ENCODE measurements around the gene SLC22A23.

The SLC22A23 gene

GRCh38 chr6:3389390-3390167 is 67.3 kb downstream of the SLC22A23 start:
- peaks cover 19% of the 10 kb centered on the region for H3K4me1 ChIP-seq (ENCODE audit: control insufficient read depth, insufficient read depth, low read length)
- H3K9me3 ChIP-seq (ENCODE audit: control insufficient read depth, insufficient read depth, low read depth, low read length), result no peaks in the 10 kb centered on the region
- H3K36me3 ChIP-seq (ENCODE audit: control insufficient read depth in 2 of 2, insufficient read depth in 1 of 2, low read length in 2 of 2), result no peaks in the 10 kb centered on the region
- CTCF ChIA-PET, result interaction anchor here (1.1 kb wide), 1 partner anchor 9 kb away, joined by 3 read pairs; no protein-coding TSS in a partner anchor
- POLR2A ChIA-PET, result no interaction called here
- H3K27ac ChIP-seq (ENCODE audit: extremely low read depth, low read depth, low read length), result no peak overlapping the region
- H3K4me3 ChIP-seq (ENCODE audit: low read depth, low read length), result no peak overlapping the region
- TF ChIP-seq ZFHX2 (tag by site-specific recombination; conservative IDR thresholded peaks at IDR 0.05) (no peak), ZSCAN30 (tag by site-specific recombination; IDR thresholded peaks at IDR 0.05) (no peak)
- TF ChIP-seq, protein P1, sequence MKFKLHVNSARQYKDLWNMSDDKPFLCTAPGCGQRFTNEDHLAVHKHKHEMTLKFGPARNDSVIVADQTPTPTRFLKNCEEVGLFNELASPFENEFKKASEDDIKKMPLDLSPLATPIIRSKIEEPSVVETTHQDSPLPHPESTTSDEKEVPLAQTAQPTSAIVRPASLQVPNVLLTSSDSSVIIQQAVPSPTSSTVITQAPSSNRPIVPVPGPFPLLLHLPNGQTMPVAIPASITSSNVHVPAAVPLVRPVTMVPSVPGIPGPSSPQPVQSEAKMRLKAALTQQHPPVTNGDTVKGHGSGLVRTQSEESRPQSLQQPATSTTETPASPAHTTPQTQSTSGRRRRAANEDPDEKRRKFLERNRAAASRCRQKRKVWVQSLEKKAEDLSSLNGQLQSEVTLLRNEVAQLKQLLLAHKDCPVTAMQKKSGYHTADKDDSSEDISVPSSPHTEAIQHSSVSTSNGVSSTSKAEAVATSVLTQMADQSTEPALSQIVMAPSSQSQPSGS (tag by site-specific recombination; IDR thresholded peaks at IDR 0.05; ENCODE audit: low read depth), result peak; percentile 45; the same call in 1 of the 2 replicates

- POLR2A ChIA-PET, result no interaction called here
- no peak for TF ChIP-seq REPIN1 (tag by site-specific recombination; IDR thresholded peaks at IDR 0.05; ENCODE audit: low read depth)
- no peak for TF ChIP-seq ZBTB10 (tag by site-specific recombination; IDR thresholded peaks at IDR 0.05)
- TF ChIP-seq ZBTB20 (tag by site-specific recombination; IDR thresholded peaks at IDR 0.05), result no peak
- TF ChIP-seq ZNF157 (tag by site-specific recombination; IDR thresholded peaks at IDR 0.05), result no peak
- TF ChIP-seq ZNF701 (tag by site-specific recombination; IDR thresholded peaks at IDR 0.05), result no peak
- TF ChIP-seq ZNF596 (tag by site-specific recombination; IDR thresholded peaks at IDR 0.05), result no peak
- no peak for TF ChIP-seq ZNF335 (tag by site-specific recombination; conservative IDR thresholded peaks at IDR 0.05)
- no peak for TF ChIP-seq ZNF654 (tag by site-specific recombination; IDR thresholded peaks at IDR 0.05; ENCODE audit: low read depth)
- no peak for TF ChIP-seq ZSCAN5A (tag by site-specific recombination; IDR thresholded peaks at IDR 0.05)
- TF ChIP-seq ZFP37 (tag by site-specific recombination; IDR thresholded peaks at IDR 0.05), result no peak
- no peak for TF ChIP-seq ZNF530 (tag by site-specific recombination; IDR thresholded peaks at IDR 0.05; ENCODE audit: low read depth)
- TF ChIP-seq ZNF776 (tag by site-specific recombination; IDR thresholded peaks at IDR 0.05; ENCODE audit: borderline replicate concordance), result no peak
- TF ChIP-seq ZNF169 (tag by site-specific recombination; IDR thresholded peaks at IDR 0.05), result no peak
- no peak for TF ChIP-seq IKZF3 (tag by site-specific recombination; IDR thresholded peaks at IDR 0.05)
Measured at GRCh38 chr6:3388786-3389185, 68.1 kb downstream of the SLC22A23 start.

More at GRCh38 chr6:3388786-3389185, 68.1 kb downstream of the SLC22A23 start:
- peaks cover 19% of the 10 kb centered on the region for H3K4me1 ChIP-seq (ENCODE audit: control insufficient read depth, insufficient read depth, low read length)
- no peaks in the 10 kb centered on the region for H3K36me3 ChIP-seq (ENCODE audit: control insufficient read depth in 2 of 2, insufficient read depth in 1 of 2, low read length in 2 of 2)
- no peaks in the 10 kb centered on the region for H3K9me3 ChIP-seq (ENCODE audit: control insufficient read depth, insufficient read depth, low read depth, low read length)
- H3K4me3 ChIP-seq (ENCODE audit: low read depth, low read length), result no peak overlapping the region
- no peak overlapping the region for H3K27ac ChIP-seq (ENCODE audit: extremely low read depth, low read depth, low read length)
- CTCF ChIA-PET, result interaction anchor here (1.1 kb wide), 1 partner anchor 8 kb away, joined by 3 read pairs; no protein-coding TSS in a partner anchor
